ENCODE results near the gene SH3BP1. TPM values are rescaled to one million over a fixed set of nuclear protein-coding genes. Genes with fewer than 3 reads are reported as not detected.

SH3BP1 gene
- total RNA-seq, 5 donors from 2014 or later (not counting 1 experiment from before 2014, with no cell fraction given) = 91.3 to 111 (median 93.6) TPM

DNA sequence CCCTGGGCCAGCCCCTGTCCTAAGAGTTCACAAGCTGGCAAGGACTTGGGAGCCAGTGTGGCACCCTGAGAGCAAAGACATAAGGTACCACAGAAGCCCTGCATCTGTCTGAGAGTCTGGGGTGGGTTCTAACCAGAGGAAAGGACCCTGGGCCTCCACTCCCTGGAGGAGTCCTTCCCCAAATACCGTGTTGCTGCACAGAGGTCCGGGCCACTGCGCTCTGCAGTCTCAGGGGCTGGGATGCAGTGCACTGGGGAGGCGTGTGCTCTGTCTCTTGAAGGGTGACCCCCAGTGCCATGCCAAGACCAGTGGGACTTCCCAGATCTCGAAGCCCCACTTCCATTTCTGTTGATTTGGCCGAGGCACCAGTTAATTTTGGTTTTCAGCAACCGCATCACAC lies 4.3 kb upstream of the SH3BP1 start:
- Histone ChIP-seq H3K27ac (ENCODE audit: low read length) (peak overlapping the region; percentile 88), H3K4me1 (ENCODE audit: control insufficient read depth in 1 of 2, extremely low read depth in 1 of 2, insufficient read depth in 2 of 2, low read length in 2 of 2) (peaks cover 52 to 91% of the 10 kb centered on the region in 2 experiments), H3K4me3 (ENCODE audit: control insufficient read depth in 1 of 2, extremely low read depth in 1 of 2, low read length in 1 of 2) (no peak overlapping the region), H3K9me3 (no peaks in the 10 kb centered on the region), H3K36me3 (ENCODE audit: control insufficient read depth in 2 of 2, extremely low read depth in 1 of 2, insufficient read depth in 1 of 2, low read length in 1 of 2) (peaks cover 3 to 17% of the 10 kb centered on the region in 2 donors), H3K27me3 (replicated peaks in 1 of 2; ENCODE audit: control insufficient read depth in 2 of 2, extremely low read depth in 1 of 2, insufficient read depth in 2 of 2, low read length in 1 of 2) (no peaks in the 10 kb centered on the region)
- Mint-ChIP-seq H3K36me3 (no peaks in the 10 kb centered on the region), H3K9me3 (no peaks in the 10 kb centered on the region), H3K27me3 (no peaks in the 10 kb centered on the region), H3K4me3 (peak overlapping the region in 1 of 3 donors; percentile 73), H3K27ac (peak overlapping the region; percentile 93 to 95), H3K4me1 (peaks cover 62 to 75% (median 64%) of the 10 kb centered on the region in 3 donors)
- DNase-seq (no peak), ATAC-seq (replicated peaks in 1 of 4) (no peak)
- ChIA-PET POLR2A (no interaction called here), CTCF (interaction anchor here in 1 of 2 donors (2.0 kb wide), 1 partner anchor 8 kb away, joined by 10 read pairs; no protein-coding TSS in a partner anchor)
- WGBS (ENCODE audit: insufficient coverage) = 96% methylated on average over 7 of the region's 7 CpGs

- no peak for ATAC-seq (replicated peaks in 1 of 4)
- Histone ChIP-seq H3K27me3 (replicated peaks in 1 of 2; ENCODE audit: control insufficient read depth in 2 of 2, extremely low read depth in 1 of 2, insufficient read depth in 2 of 2, low read length in 1 of 2) (no peaks in the 10 kb centered on the region), H3K4me1 (ENCODE audit: control insufficient read depth in 1 of 2, extremely low read depth in 1 of 2, insufficient read depth in 2 of 2, low read length in 2 of 2) (peaks cover 54 to 90% of the 10 kb centered on the region in 2 experiments), H3K9me3 (no peaks in the 10 kb centered on the region), H3K4me3 (ENCODE audit: control insufficient read depth in 1 of 2, extremely low read depth in 1 of 2, low read length in 1 of 2) (peak overlapping the region; percentile 1 to 19), H3K27ac (ENCODE audit: low read length) (peak overlapping the region; percentile 77), H3K36me3 (ENCODE audit: control insufficient read depth in 2 of 2, extremely low read depth in 1 of 2, insufficient read depth in 1 of 2, low read length in 1 of 2) (peaks cover 3 to 14% of the 10 kb centered on the region in 2 donors)
- peak overlapping the region in 1 of 3 donors; percentile 94 for H3K4me3 Mint-ChIP-seq
- ChIA-PET CTCF (interaction anchor here in 1 of 2 donors (0.6 to 1.9 kb wide), 4 partner anchors 22 to 1261 kb away, joined by 3 to 11 read pairs (median 7); partner anchors contain the start of genes GGA1 and PDXP), POLR2A (no interaction called here)
- no peaks in the 10 kb centered on the region for H3K9me3 Mint-ChIP-seq
- H3K4me1 Mint-ChIP-seq = peaks cover 62 to 81% (median 67%) of the 10 kb centered on the region in 3 donors
- DNase-seq = peak in 1 of 35 experiments; percentile 26
- WGBS (ENCODE audit: insufficient coverage) = 6% methylated on average over 2 of the region's 6 CpGs
- no peaks in the 10 kb centered on the region for H3K36me3 Mint-ChIP-seq
- peak overlapping the region; percentile 93 to 95 for H3K27ac Mint-ChIP-seq
- no peaks in the 10 kb centered on the region for H3K27me3 Mint-ChIP-seq
Measured at GRCh38 chr22:37636186-37636948, 3.1 kb upstream of the SH3BP1 start.

DNA sequence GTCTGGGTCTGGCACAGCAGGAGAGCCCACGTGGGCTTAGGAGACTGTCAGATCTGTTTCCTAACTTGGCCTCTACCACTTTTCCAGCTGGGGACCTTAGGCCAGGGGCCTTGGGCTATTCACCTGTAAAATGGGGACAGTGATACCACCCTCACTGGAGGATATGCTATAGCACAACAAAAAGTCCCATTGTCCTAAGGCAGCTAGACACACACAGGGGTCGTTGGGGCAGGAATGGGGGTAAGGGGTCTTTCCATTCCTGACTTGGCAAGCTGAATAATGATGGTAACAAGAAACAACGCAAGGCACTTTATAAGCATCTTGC lies 2.6 kb upstream of the SH3BP1 start:
- peaks cover 3 to 18% of the 10 kb centered on the region in 2 donors for H3K36me3 ChIP-seq (ENCODE audit: control insufficient read depth in 2 of 2, extremely low read depth in 1 of 2, insufficient read depth in 1 of 2, low read length in 1 of 2)
- ChIA-PET POLR2A (no interaction called here), CTCF (interaction anchor here in 1 of 2 donors (1.0 to 1.9 kb wide), 3 partner anchors 21 to 29 kb away, joined by 3 to 11 read pairs (median 10); partner anchors contain the start of genes GGA1 and PDXP)
- H3K36me3 Mint-ChIP-seq = no peaks in the 10 kb centered on the region
- ATAC-seq (replicated peaks in 1 of 4) (no peak), DNase-seq (no peak)
- no peaks in the 10 kb centered on the region for H3K9me3 Mint-ChIP-seq
- H3K4me3 Mint-ChIP-seq = peak overlapping the region in 1 of 3 donors; percentile 94
- peaks cover 56 to 90% of the 10 kb centered on the region in 2 experiments for H3K4me1 ChIP-seq (ENCODE audit: control insufficient read depth in 1 of 2, extremely low read depth in 1 of 2, insufficient read depth in 2 of 2, low read length in 2 of 2)
- no peaks in the 10 kb centered on the region for H3K27me3 ChIP-seq (replicated peaks in 1 of 2; ENCODE audit: control insufficient read depth in 2 of 2, extremely low read depth in 1 of 2, insufficient read depth in 2 of 2, low read length in 1 of 2)
- no peaks in the 10 kb centered on the region for H3K27me3 Mint-ChIP-seq
- no peaks in the 10 kb centered on the region for H3K9me3 ChIP-seq
- H3K27ac ChIP-seq (ENCODE audit: low read length) = peak overlapping the region; percentile 77
- peak overlapping the region; percentile 93 to 95 for H3K27ac Mint-ChIP-seq
- H3K4me1 Mint-ChIP-seq = peaks cover 62 to 81% (median 71%) of the 10 kb centered on the region in 3 donors
- peak overlapping the region; percentile 1 to 19 for H3K4me3 ChIP-seq (ENCODE audit: control insufficient read depth in 1 of 2, extremely low read depth in 1 of 2, low read length in 1 of 2)
- WGBS (ENCODE audit: insufficient coverage) = 20% methylated on average over 1 of the region's 3 CpGs

- ATAC-seq (replicated peaks in 1 of 4) (peak; percentile 39 to 53 (median 45)), DNase-seq (peak in 2 of 35 experiments; percentile 38 to 64)
- Histone ChIP-seq H3K4me3 (ENCODE audit: control insufficient read depth in 1 of 2, extremely low read depth in 1 of 2, low read length in 1 of 2) (peak overlapping the region; percentile 89 to 94), H3K4me1 (ENCODE audit: control insufficient read depth in 1 of 2, extremely low read depth in 1 of 2, insufficient read depth in 2 of 2, low read length in 2 of 2) (peaks cover 47 to 90% of the 10 kb centered on the region in 2 experiments), H3K27me3 (replicated peaks in 1 of 2; ENCODE audit: control insufficient read depth in 2 of 2, extremely low read depth in 1 of 2, insufficient read depth in 2 of 2, low read length in 1 of 2) (no peaks in the 10 kb centered on the region), H3K9me3 (no peaks in the 10 kb centered on the region), H3K36me3 (ENCODE audit: control insufficient read depth in 2 of 2, extremely low read depth in 1 of 2, insufficient read depth in 1 of 2, low read length in 1 of 2) (peaks cover 4 to 28% of the 10 kb centered on the region in 2 donors), H3K27ac (ENCODE audit: low read length) (peak overlapping the region; percentile 77)
- Mint-ChIP-seq H3K4me3 (peak overlapping the region; percentile 94), H3K9me3 (no peaks in the 10 kb centered on the region), H3K27ac (peak overlapping the region; percentile 93 to 95), H3K27me3 (no peaks in the 10 kb centered on the region), H3K36me3 (peaks cover 5% of the 10 kb centered on the region), H3K4me1 (peaks cover 67 to 84% (median 76%) of the 10 kb centered on the region in 3 donors)
- 15% methylated on average over 8 of the region's 11 CpGs for WGBS (ENCODE audit: insufficient coverage)
- CTCF ChIA-PET = interaction anchor here (0.6 to 1.9 kb wide), 4 partner anchors 10 to 48 kb away, joined by 3 to 11 read pairs (median 6); partner anchors contain the start of genes NOL12 (in 1 of the 2) and PDXP (in 1 of the 2)
- POLR2A ChIA-PET = no interaction called here
Measured at GRCh38 chr22:37638391-37639069, 939 bp upstream of the SH3BP1 start.

GRCh38 chr22:37639771-37640590 lies 512 bp downstream of the SH3BP1 start:
- Mint-ChIP-seq H3K36me3 (peaks cover 10% of the 10 kb centered on the region), H3K27ac (peak overlapping the region; percentile 95 to 96), H3K4me3 (peak overlapping the region; percentile 94), H3K27me3 (no peaks in the 10 kb centered on the region), H3K9me3 (no peaks in the 10 kb centered on the region), H3K4me1 (peaks cover 57 to 78% (median 66%) of the 10 kb centered on the region in 3 donors)
- WGBS (ENCODE audit: insufficient coverage) = 0% methylated on average over 3 of the region's 27 CpGs
- ChIA-PET CTCF (interaction anchor here (0.7 to 1.4 kb wide), 4 partner anchors 12 to 36 kb away, joined by 3 to 6 read pairs (median 4); partner anchors contain the start of gene LGALS1 (in 1 of the 2)), POLR2A (interaction anchor here in 1 of 2 donors (0.6 kb wide), 1 partner anchor 16 kb away, joined by 6 read pairs; no protein-coding TSS in a partner anchor)
- H3K27ac ChIP-seq (ENCODE audit: low read length) = peak overlapping the region; percentile 65
- H3K27me3 ChIP-seq (replicated peaks in 1 of 2; ENCODE audit: control insufficient read depth in 2 of 2, extremely low read depth in 1 of 2, insufficient read depth in 2 of 2, low read length in 1 of 2) = no peaks in the 10 kb centered on the region
- DNase-seq (peak in 2 of 35 experiments; percentile 31 to 59), ATAC-seq (replicated peaks in 1 of 4) (peak; percentile 1 to 25 (median 4))
- peak overlapping the region; percentile 89 to 94 for H3K4me3 ChIP-seq (ENCODE audit: control insufficient read depth in 1 of 2, extremely low read depth in 1 of 2, low read length in 1 of 2)
- H3K36me3 ChIP-seq (ENCODE audit: control insufficient read depth in 2 of 2, extremely low read depth in 1 of 2, insufficient read depth in 1 of 2, low read length in 1 of 2) = peaks cover 10 to 41% of the 10 kb centered on the region in 2 donors
- H3K4me1 ChIP-seq (ENCODE audit: control insufficient read depth in 1 of 2, extremely low read depth in 1 of 2, insufficient read depth in 2 of 2, low read length in 2 of 2) = peaks cover 34 to 80% of the 10 kb centered on the region in 2 experiments
- no peaks in the 10 kb centered on the region for H3K9me3 ChIP-seq

All from T-cell (primary cell).